Loucy (cell line): Measurements from ENCODE around the gene SYNGR4.

Source experiments
- H2AFZ ChIP-seq: fragments of 200-600 bp; sonication (generic); 2 replicates; pipeline ENCODE4 v1.6.0; 2016; ENCODE audit warnings: antibody characterized with exemption, mild to moderate bottlenecking, low read length, moderate library complexity
- H3F3A ChIP-seq: fragments of 200-600 bp; 2 replicates; pipeline ENCODE4 v1.6.0; 2016; ENCODE audit warnings: antibody characterized with exemption, low read depth, mild to moderate bottlenecking
- H3K27me3 ChIP-seq: fragments of 200-600 bp; sonication (generic); 2 replicates; pipeline ENCODE4 v1.6.1; 2014; ENCODE audit warnings: low read length, mild to moderate bottlenecking; ENCODE audit not compliant: insufficient read depth, poor library complexity, severe bottlenecking
- H3K36me3 ChIP-seq: fragments of 200-600 bp; sonication (generic); 2 replicates; pipeline ENCODE4 v1.6.1; 2016; ENCODE audit warnings: low read length; ENCODE audit not compliant: insufficient read depth
- H3K4me1 ChIP-seq: fragments of 200-600 bp; sonication (generic); 2 replicates; pipeline ENCODE4 v1.5.1; 2014; ENCODE audit warnings: low read length, mild to moderate bottlenecking; ENCODE audit not compliant: insufficient read depth, poor library complexity, severe bottlenecking
- H3K4me2 ChIP-seq: fragments of 200-600 bp; sonication (generic); 2 replicates; pipeline ENCODE4 v1.6.0; 2014; ENCODE audit warnings: antibody characterized with exemption, low read length, low read depth, mild to moderate bottlenecking; ENCODE audit not compliant: poor library complexity, severe bottlenecking
- H3K4me3 ChIP-seq: fragments of 200-600 bp; sonication (generic); 2 replicates; pipeline ENCODE4 v1.5.1; 2014; ENCODE audit warnings: low read length, mild to moderate bottlenecking, mixed read lengths; ENCODE audit not compliant: poor library complexity, severe bottlenecking
- H3K79me2 ChIP-seq: fragments of 200-600 bp; sonication (generic); 2 replicates; pipeline ENCODE4 v1.6.1; 2014; ENCODE audit warnings: low read length; ENCODE audit not compliant: insufficient read depth
- H3K9ac ChIP-seq: fragments of 200-600 bp; sonication (generic); 2 replicates; pipeline ENCODE4 v1.6.0; 2014; ENCODE audit warnings: mild to moderate bottlenecking, low read depth, low read length, moderate library complexity; ENCODE audit not compliant: poor library complexity, severe bottlenecking
- H3K9me2 ChIP-seq: fragments of 200-600 bp; sonication (generic); replicated peaks from 2 replicates; pipeline ENCODE4 v1.6.1; 2016; ENCODE audit warnings: low read depth, low read length, mixed read lengths
- H3K9me3 ChIP-seq: fragments of 200-600 bp; sonication (generic); 2 replicates; pipeline ENCODE4 v1.6.1; 2014; ENCODE audit warnings: mild to moderate bottlenecking, antibody characterized with exemption, low read length, low read depth; ENCODE audit not compliant: insufficient read depth
- H4K20me1 ChIP-seq: fragments of 200-600 bp; sonication (generic); 2 replicates; pipeline ENCODE4 v1.6.0; 2014; ENCODE audit warnings: antibody characterized with exemption, low read length, mild to moderate bottlenecking; ENCODE audit not compliant: insufficient read depth, poor library complexity, severe bottlenecking
- EZH2phosphoT487 ChIP-seq: fragments of 200-600 bp; IDR thresholded peaks from 2 replicates; pipeline ENCODE4 v1.6.1; 2018; ENCODE audit warnings: antibody characterized with exemption, mild to moderate bottlenecking, moderate library complexity, borderline replicate concordance
- TF ChIP-seq, protein P1 (sequence below): fragments of 200-600 bp; sonication (generic); conservative IDR thresholded peaks from 2 replicates; pipeline ENCODE4 v1.5.1; 2014; ENCODE audit warnings: mild to moderate bottlenecking, antibody characterized with exemption, low read length

SYNGR4 gene

DNA sequence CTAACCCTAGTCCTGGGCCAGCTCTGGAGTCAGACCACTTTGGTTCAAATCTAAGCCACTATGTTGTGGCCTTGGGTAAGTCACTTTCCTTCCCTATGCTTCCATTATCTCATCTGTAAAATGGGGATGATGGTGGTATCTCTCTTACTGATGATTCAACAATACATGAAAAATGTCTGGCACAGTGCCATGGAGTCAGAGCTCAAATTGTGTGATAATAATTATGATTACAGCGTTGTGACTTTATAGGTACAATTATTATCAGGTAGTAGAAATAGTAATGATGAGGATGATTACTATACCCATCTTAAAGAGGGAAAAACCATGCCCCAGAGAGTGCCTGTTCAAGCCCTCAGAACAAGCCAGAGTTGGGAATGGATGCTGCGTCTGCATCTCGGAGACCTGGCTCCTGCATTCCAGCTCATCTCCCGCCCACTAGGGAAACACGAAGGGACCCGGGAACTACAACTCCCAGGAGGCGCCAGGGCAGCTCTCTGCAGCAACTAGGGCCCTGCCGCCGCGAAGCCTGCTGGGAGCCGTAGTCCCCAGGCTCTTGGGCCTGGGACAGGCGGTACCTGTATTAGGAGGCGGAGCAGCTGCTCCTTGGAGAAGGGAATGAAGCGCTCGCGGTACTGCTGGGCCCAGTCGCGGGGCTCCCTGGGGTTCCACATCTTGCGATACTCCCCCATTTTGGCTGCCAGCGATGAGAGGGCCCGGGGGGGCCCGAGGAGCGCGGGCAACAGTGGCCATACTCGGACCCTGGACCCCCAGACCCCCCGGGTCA is 1.3 kb upstream of the SYNGR4 start:
- no peaks in the 10 kb centered on the region for H3K9me2 ChIP-seq
- H3K36me3 ChIP-seq = no peaks in the 10 kb centered on the region
- peaks cover 13% of the 10 kb centered on the region for H3K4me1 ChIP-seq
- H2AFZ ChIP-seq = peak overlapping the region; percentile 77
- H3K27me3 ChIP-seq = no peaks in the 10 kb centered on the region
- H3F3A ChIP-seq = no peaks in the 10 kb centered on the region
- H4K20me1 ChIP-seq = no peaks in the 10 kb centered on the region
- H3K4me2 ChIP-seq = peak overlapping the region; percentile 93
- TF ChIP-seq EZH2phosphoT487 = no peak
- TF ChIP-seq, protein P1, sequence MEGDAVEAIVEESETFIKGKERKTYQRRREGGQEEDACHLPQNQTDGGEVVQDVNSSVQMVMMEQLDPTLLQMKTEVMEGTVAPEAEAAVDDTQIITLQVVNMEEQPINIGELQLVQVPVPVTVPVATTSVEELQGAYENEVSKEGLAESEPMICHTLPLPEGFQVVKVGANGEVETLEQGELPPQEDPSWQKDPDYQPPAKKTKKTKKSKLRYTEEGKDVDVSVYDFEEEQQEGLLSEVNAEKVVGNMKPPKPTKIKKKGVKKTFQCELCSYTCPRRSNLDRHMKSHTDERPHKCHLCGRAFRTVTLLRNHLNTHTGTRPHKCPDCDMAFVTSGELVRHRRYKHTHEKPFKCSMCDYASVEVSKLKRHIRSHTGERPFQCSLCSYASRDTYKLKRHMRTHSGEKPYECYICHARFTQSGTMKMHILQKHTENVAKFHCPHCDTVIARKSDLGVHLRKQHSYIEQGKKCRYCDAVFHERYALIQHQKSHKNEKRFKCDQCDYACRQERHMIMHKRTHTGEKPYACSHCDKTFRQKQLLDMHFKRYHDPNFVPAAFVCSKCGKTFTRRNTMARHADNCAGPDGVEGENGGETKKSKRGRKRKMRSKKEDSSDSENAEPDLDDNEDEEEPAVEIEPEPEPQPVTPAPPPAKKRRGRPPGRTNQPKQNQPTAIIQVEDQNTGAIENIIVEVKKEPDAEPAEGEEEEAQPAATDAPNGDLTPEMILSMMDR = no peak
- no peaks in the 10 kb centered on the region for H3K9me3 ChIP-seq
- H3K9ac ChIP-seq = peak overlapping the region; percentile 99
- peaks cover 4% of the 10 kb centered on the region; the same call in 1 of the 2 replicates for H3K79me2 ChIP-seq
- peak overlapping the region; percentile 90 for H3K4me3 ChIP-seq

GRCh38 chr19:48363500-48363809 is 712 bp upstream of the SYNGR4 start:
- TF ChIP-seq EZH2phosphoT487 = no peak
- H3K36me3 ChIP-seq = no peaks in the 10 kb centered on the region
- H3K9me3 ChIP-seq = no peaks in the 10 kb centered on the region
- no peaks in the 10 kb centered on the region for H4K20me1 ChIP-seq
- H3K79me2 ChIP-seq = peaks cover 4% of the 10 kb centered on the region; the same call in 1 of the 2 replicates
- H3K9me2 ChIP-seq = no peaks in the 10 kb centered on the region
- H3F3A ChIP-seq = no peaks in the 10 kb centered on the region
- H3K4me2 ChIP-seq = peak overlapping the region; percentile 93
- H3K27me3 ChIP-seq = no peaks in the 10 kb centered on the region
- peak overlapping the region; percentile 77 for H2AFZ ChIP-seq
- peak overlapping the region; percentile 99 for H3K9ac ChIP-seq
- peak overlapping the region; percentile 90 for H3K4me3 ChIP-seq
- peaks cover 13% of the 10 kb centered on the region for H3K4me1 ChIP-seq

GRCh38 chr19:48364598-48365348 is 606 bp downstream of the SYNGR4 start:
- Histone ChIP-seq H2AFZ (peak overlapping the region; percentile 63), H3K79me2 (peaks cover 4% of the 10 kb centered on the region; the same call in 1 of the 2 replicates), H4K20me1 (no peaks in the 10 kb centered on the region), H3K36me3 (no peaks in the 10 kb centered on the region), H3K4me2 (peak overlapping the region; percentile 82), H3K9ac (peak overlapping the region; percentile 84), H3K9me3 (no peaks in the 10 kb centered on the region), H3K27me3 (no peaks in the 10 kb centered on the region), H3K4me3 (peak overlapping the region; percentile 71), H3F3A (no peaks in the 10 kb centered on the region), H3K4me1 (peaks cover 13% of the 10 kb centered on the region), H3K9me2 (no peaks in the 10 kb centered on the region)
- TF ChIP-seq, protein P1 = no peak
- TF ChIP-seq EZH2phosphoT487 = no peak
